NCI-H345 treated with DMSO at 0.1 percent for 48 hours (cell line): Measurements from ENCODE around the gene ASRGL1.
"Not testable (repeated sequence)": the region's sequence is repeated elsewhere in the genome, so short reads cannot be mapped to it uniquely, and the experiment has no call there.

Experiments used
- DNase-seq: peaks from one replicate; lab custom pipeline; 2025; ENCODE audit not compliant: unreplicated experiment; lab: John Stamatoyannopoulos, UW

ASRGL1 gene

GRCh38 chr11:62337303-62338181 is at the start of gene ASRGL1:
Gene ASRGL1, plus strand, starts transcription at chr11:62337448. Its CDS starts 530 bp downstream, at chr11:62337978.
- DNase-seq, result peak; percentile 64

DNA sequence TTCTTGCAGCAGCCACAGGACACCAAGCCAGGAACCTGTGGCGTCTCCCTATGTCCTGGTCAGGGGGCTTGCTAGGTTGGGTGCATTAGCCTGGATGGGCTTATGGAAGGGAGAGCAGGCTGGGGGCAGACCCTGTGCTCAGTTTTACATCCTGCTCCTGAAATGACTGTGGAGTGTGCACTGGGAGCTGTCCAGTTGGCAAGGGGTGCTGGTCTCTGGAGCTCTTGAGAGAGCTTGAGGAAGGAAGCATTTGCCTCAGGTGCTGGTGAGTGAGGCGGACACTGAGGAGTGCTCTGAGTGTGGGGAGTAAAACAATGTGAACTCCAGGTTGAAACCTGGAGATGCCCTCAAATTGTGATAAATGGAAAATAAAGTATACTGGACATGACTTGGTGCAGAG is 41.7 kb upstream of the ASRGL1 start:
- DNase-seq, result no peak

GRCh38 chr11:62298975-62299374 is 38.3 kb upstream of the ASRGL1 start, which contains the start of gene SCGB1D4:
Gene SCGB1D4, minus strand, starts transcription at chr11:62299075. Its CDS starts 65 bp downstream, at chr11:62299010.
- DNase-seq, result no peak

DNA sequence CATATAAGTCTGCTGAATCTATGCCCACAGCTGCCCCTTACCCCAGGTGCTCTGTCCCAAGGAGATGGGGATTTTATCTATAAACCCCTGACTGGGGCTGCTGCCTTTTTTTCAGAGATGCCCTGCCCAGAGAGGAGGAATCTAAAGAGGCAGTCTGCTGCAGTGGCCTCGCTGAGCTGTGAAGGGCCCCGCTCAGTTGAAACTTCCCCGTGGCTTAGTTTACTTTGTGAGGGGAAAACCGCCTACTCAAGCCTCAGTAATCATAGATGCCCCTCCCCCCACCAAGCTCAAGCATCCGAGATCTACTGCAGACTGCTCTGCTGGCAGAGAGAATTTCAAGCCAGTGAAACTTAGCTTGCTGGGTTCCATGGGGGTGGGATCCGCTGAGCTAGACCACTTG is 31.0 kb upstream of the ASRGL1 start:
- no peak for DNase-seq

DNA sequence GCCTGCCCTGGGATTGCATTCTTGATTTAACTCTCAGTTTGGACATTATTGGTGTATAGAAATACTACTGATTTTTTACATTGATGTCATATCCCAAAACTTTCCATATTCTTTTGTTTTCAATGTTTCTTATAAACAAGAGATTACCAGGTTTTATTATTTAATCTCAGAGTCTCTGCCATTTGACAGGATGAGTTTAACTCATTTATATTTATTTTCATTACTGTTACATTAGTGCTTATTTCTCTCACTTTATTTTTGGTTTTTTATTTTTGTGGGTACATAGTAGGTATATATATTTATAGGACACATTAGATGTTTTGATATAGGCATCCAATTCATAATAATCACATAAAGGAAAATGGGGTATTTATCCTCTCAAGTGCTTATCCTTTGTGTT is 29.3 kb upstream of the ASRGL1 start:
- no peak for DNase-seq

DNA sequence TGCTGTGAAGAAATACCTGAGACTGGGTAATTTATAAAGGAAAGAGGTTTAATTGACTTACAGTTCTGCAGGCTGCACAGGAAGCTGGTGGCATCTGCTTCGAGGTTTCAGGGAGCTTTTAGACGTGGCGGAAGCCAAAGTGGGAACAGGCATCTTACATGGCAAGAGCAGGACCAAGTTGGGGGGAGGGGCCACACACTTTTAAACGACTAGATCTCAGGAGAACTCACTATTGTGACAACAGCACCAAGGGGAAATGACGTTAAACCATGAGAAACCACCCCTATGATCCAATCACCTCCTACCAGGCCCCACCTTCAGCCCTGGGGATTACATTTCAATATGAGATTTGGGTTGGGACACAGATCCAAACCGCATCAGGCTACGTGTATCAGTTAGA is 27.3 kb upstream of the ASRGL1 start:
- DNase-seq, result no peak

- DNase-seq, result no peak
Observed at GRCh38 chr11:62315431-62315830, 21.8 kb upstream of the ASRGL1 start.

DNA sequence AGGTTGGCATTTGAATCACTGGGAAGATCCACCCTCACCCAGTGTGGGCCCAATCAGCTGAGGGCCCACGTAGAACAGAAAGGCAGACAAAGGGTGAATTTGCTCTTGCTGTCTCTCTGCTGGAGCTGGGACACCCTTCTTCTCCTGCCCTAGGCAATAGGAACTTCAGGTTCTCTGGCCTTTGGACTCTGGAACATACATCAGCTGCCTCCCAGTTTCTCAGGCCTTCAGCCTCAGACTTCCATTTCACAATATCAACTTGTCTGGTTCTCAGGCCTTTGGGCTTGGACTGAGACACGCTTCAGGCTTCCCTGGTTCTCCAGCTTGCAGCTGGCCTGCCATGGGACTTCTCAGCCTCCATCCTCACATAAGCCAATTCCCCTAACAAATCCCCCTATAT is 14.7 kb upstream of the ASRGL1 start:
- DNase-seq, result no peak

DNA sequence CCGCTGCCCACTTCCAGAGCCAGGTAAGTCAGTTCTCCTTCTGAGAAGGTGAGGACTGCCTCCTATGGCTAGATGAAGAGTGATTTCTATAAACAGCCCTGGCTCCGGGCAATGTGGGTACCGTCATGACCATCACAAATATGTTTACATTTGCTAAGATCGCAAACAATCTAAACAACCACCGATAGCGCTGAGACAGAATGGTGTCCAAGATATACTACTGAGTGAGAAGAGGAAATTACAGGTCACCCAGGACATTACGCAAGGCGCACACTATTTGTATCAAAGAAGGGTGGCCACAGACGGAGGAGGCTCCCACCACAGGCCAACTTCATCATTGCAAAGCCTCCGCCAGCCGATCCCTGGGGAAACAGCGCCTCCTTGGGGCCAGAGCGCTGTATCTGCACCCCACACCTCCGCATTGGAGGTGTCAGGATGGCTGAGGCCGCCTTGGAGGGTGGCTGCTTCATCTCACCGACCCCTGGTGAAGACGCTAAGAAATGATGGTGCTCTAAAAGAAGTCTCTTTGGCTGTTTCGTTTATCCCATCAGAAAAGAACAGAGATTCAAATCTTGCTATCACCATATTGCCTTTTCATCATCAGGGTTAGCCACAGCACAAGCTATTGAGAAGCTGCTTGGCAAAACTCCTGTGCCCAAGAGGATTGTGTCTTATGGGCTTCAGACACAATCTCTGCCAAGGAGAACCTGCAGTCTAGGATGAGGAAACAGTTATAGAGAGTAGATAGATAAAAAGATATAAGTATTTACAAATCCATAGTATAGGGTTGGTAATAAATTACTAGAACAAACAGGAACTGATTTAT is 12.3 kb upstream of the ASRGL1 start:
- no peak for DNase-seq

DNA sequence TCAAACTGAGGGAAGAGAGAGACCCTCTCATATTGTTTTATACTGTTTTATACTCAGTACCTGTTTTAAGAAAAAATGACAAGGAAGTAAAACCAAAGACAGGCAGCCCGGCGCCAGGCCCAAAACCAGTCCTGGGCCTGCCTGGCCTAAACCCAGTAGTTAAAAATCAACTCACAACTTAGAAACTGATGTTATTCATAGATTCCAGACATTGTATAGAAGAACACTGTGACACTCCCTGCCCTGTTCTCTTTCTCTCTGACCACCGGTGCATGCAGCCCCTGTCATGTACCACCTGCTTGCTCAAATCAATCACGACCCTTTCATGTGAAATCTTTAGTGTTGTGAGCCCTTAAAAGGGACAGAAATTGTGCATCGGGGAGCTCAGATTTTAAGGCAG is 11.5 kb upstream of the ASRGL1 start:
- DNase-seq, result not testable (repeated sequence)

DNA sequence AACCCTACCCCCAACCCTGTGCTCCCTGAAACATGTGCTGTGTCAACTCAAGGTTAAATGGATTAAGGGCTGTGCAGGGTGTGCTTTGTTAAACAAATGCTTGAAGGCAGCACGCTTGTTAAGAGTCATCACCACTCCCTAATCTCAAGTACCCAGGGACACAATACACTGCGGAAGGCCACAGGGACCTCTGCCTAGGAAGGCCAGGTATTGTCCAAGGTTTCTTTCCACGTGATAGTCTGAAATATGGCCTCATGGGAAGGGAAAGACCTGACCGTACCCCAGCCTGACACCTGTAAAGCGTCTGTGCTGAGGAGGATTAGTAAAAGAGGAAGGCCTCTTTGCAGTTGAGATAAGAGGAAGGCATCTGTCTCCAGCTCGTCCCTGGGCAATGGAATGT is 10.5 kb upstream of the ASRGL1 start:
- DNase-seq, result not testable (repeated sequence)

DNA sequence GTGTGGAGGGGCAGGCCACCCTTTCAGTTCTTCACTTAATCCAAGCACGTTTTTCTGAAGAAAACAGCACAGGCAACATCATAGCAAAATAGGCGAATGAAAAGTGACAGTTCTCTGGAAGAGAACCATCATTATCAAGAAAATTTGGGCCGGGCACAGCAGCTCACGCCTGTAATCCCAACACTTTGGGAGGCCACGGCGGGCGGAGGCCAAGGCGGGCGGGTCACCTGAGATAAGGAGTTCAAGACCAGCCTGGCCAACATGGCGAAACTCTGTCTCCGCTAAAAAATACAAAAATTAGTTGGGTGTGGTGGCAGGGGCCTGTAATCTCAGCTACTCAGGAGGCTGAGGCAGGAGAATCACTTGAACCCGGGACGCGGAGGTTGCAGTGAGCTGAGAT is 9.7 kb upstream of the ASRGL1 start:
- not testable (repeated sequence) for DNase-seq

GRCh38 chr11:62331264-62331663 is 6.0 kb upstream of the ASRGL1 start:
- DNase-seq, result not testable (repeated sequence)

DNA sequence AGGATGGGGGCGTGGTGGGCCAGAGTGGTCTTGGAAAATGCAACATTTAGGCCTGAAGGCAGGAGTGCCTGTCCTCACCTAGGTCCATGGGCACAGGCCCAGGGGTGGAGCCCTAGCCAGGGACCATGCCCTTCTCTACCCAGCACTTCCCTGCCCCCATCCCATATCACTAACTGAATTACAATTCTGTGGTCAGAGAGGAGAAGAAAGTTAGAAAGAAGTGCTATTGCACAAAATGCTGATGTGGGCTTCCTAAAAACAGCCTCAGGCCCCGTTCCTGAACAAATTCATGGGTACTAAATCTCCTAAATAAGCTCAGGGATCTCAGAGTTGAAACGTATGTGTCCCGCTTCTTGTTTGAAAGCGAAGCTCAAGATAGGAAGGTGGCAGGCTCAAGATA is 3.5 kb upstream of the ASRGL1 start:
- no peak for DNase-seq

DNA sequence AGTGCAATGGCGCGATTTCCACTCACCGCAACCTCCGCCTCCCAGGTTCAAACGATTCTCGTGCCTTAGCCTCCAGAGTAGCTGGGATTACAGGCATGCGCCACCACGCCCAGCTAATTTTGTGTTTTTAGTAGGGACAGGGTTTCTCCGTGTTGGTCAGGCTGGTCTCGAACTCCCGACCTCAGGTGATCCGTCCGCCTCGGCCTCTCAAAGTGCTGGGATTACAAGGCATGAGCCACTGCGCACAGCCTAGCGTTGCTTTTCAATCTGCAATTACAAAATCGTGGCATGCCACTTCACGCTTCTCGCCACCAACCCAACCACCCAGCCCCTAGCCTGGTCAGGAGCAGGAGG is 322 bp upstream of the ASRGL1 start:
- not testable (repeated sequence) for DNase-seq

- DNase-seq, result no peak
Observed at GRCh38 chr11:62338218-62338617, 970 bp downstream of the ASRGL1 start.

DNA sequence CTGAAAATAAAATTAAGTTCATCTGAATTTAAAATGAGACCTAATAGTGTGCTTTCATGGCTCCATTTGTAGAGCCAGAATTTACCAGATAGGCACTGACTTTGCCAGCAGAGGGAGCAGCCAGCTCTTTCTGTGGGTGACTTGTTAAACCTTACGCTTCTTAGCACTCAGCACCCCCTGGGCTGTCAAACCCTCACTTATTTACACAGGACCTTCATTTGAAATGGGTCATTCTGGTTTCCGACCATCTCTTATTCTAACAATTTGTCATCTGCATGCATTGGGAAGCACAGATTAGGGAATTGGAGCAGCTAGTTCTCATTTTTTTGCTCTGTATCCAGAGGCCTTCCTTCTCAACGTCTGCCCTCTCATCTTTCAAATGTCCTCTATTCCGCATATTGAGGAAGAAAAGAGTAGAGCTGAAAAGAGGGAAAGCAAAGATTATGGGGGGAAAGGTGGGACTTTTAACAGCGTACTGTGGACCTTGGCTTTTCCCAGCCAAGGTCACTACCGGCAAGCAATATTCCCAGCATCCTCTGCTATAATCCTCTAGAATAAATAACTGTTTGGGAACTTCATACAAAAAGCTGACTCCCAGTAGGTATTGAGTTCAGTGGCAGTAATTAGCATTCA is 3.1 kb downstream of the ASRGL1 start:
- DNase-seq, result no peak

GRCh38 chr11:62341588-62341987 is 4.3 kb downstream of the ASRGL1 start:
- DNase-seq, result no peak

- not testable (repeated sequence) for DNase-seq
Observed at GRCh38 chr11:62343646-62344190, 6.5 kb downstream of the ASRGL1 start.

DNA sequence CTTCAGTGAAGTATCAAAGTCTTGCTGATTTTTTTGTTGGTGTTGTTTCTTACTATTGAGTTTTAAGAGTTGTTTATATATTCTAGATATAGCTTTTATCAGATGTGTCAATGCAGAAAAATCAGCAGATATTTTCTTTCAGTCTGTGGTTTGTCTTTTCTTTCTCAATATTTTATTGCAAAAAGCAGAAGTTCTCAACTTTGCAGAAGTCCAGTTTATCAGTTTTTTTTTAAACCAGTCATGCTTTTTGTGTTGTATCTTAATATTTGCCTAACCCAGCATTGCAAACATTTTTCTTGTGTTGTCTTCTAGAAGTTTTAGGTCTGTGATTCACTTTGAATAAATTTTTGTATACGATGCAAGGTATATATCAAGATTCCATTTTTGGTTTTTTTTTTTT is 7.0 kb downstream of the ASRGL1 start:
- DNase-seq, result no peak

DNA sequence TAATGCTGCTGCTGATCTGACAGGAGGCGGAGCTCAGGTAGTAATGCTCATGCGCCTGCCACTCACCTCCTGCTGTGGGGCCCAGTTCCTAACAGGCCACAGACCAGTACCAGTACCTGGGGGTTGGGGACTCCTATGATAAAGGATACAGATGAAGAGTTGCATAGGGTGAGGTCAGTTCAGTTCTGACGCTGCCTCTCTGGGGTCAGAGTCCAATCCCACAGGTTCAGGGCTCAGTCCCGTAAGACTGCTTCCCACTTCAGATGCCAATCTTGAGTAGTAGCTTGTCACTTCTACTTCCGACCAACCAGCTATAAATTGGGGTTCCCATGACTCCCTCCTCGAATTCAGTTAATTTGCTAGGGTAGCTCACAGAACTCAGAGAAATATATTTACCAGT is 8.6 kb downstream of the ASRGL1 start:
- DNase-seq, result no peak
